Transverse colon (tissue), 4 donors: ENCODE results near the gene SPHK1. TPM values are rescaled to one million over a fixed set of nuclear protein-coding genes. Genes with fewer than 3 reads are reported as not detected.
A peak's percentile ranks its signal among the peaks of the same experiment; 100 is the strongest.

Experiments used
- DNase-seq: peaks from one replicate; pipeline ENCODE4 v3.0.0-alpha.2; 2019
- H3K27ac ChIP-seq, 4 donors: fragments of 200-600 bp; sonication (generic); 2 replicates each; pipeline ENCODE4 v1.5.1; 2016 to 2018; ENCODE audit warnings: inconsistent platforms in 4 of 4
- H3K27me3 ChIP-seq: fragments of 200-600 bp; sonication (generic); 2 replicates; pipeline ENCODE4 v1.5.1; 2017; ENCODE audit warnings: inconsistent platforms
- H3K36me3 ChIP-seq, 4 donors: fragments of 200-600 bp; sonication (generic); 2 replicates each; pipeline ENCODE4 v1.5.1; 2017 to 2019; ENCODE audit warnings: inconsistent platforms in 4 of 4
- H3K4me1 ChIP-seq, 4 donors: fragments of 200-600 bp; sonication (generic); 2 replicates each; pipeline ENCODE4 v1.5.1; 2017 to 2020; ENCODE audit warnings: inconsistent platforms in 4 of 4
- H3K4me3 ChIP-seq, 4 donors: fragments of 200-600 bp; sonication (generic); 1 replicate in 1 of 4; 2 replicates in 3 of 4; pipeline versions ENCODE4 v1.5.1 to v1.6.1; 2017 to 2019; ENCODE audit warnings: inconsistent platforms in 4 of 4
- H3K9me3 ChIP-seq, 2 donors: fragments of 200-600 bp; sonication (generic); 2 replicates each; pipeline ENCODE4 v1.5.1; 2017 to 2019; ENCODE audit warnings: inconsistent platforms in 2 of 2
- CTCF ChIP-seq, 5 experiments: fragments of 200-600 bp in 3 of 5; fragments of 450-650 bp in 2 of 5; sonication (generic) in 3 of 5; IDR thresholded peaks; 1 replicate in 2 of 5; 2 replicates in 3 of 5; pipeline ENCODE4 v1.5.1; 2016 to 2017; ENCODE audit warnings: antibody characterized with exemption in 5 of 5, inconsistent platforms in 3 of 5, mild to moderate bottlenecking in 2 of 5, moderate library complexity in 1 of 5
- EP300 ChIP-seq: sonication (generic); formaldehyde crosslinking; IDR thresholded peaks from one replicate; pipeline ENCODE4 v1.6.1; 2017; ENCODE audit warnings: antibody characterized with exemption, low read depth
- POLR2A ChIP-seq: fragments of 450-650 bp; IDR thresholded peaks from one replicate; pipeline ENCODE4 v1.6.1; 2016; ENCODE audit warnings: antibody characterized with exemption, mild to moderate bottlenecking, moderate library complexity
- POLR2AphosphoS5 ChIP-seq, 3 donors: sonication (generic); formaldehyde crosslinking; IDR thresholded peaks; one replicate each; pipeline ENCODE4 v1.6.1; 2016; ENCODE audit warnings: antibody characterized with exemption in 3 of 3
- WGBS, 2 donors: methylation state at CpG; one replicate each; pipeline ENCODE4 v1.1.5; 2018; ENCODE audit warnings: low coverage in 1 of 2; 5-methylcytosine and 5-hydroxymethylcytosine counted together
- in situ Hi-C, 4 donors: fragments of 200-750 bp; cut with MboI; loops; one replicate each; pipeline versions ENCODE4 v1.15.0 to v1.15.1; 2017; ENCODE audit warnings: low sequenced_read_pairs in 3 of 4, low pct_ligation_motif_present in 1 of 4, low pct_unique_long_range_greater_than_20kb in 1 of 4
- intact Hi-C: fragments of 100-400 bp; cut with DNase I; formaldehyde crosslinking; loops from one replicate; pipeline ENCODE4 v1.15.1; 2023; ENCODE audit warnings: low total_unique reads
- total RNA-seq, 4 donors: library from RNA; depleted of rRNA; stranded (reverse); fragments of >200 nt; gene quantifications; one replicate each; pipeline ENCODE4 v1.1.0, GENCODE V29; 2016

SPHK1 gene
- total RNA-seq, 4 donors from 2014 or later, result 4.2 to 16.1 (median 6.8) TPM; not detected in 1

GRCh38 chr17:76422406-76422805 lies 38.0 kb downstream of the SPHK1 start:
- Histone ChIP-seq H3K4me1 (peaks cover 0 to 21% (median 10%) of the 10 kb centered on the region in 4 donors), H3K27me3 (no peaks in the 10 kb centered on the region), H3K9me3 (no peaks in the 10 kb centered on the region), H3K36me3 (no peaks in the 10 kb centered on the region), H3K4me3 (no peak overlapping the region), H3K27ac (no peak overlapping the region)
- 95% methylated on average over 8 of the region's 8 CpGs; no CpG with 5 or more reads in 1 of the 2 donors for WGBS, 2 donors
- in situ Hi-C loops (no loop called here), intact Hi-C loops (no loop called here)
- DNase-seq, result no peak
- TF ChIP-seq POLR2A, result no peak
- no peak for TF ChIP-seq CTCF (IDR thresholded peaks at IDR 0.05)

GRCh38 chr17:76422860-76423259 lies 38.5 kb downstream of the SPHK1 start:
- Histone ChIP-seq H3K4me3 (no peak overlapping the region), H3K9me3 (no peaks in the 10 kb centered on the region), H3K27me3 (no peaks in the 10 kb centered on the region), H3K36me3 (no peaks in the 10 kb centered on the region), H3K4me1 (peaks cover 4 to 21% (median 12%) of the 10 kb centered on the region in 4 donors), H3K27ac (no peak overlapping the region)
- DNase-seq, result no peak
- no peak for TF ChIP-seq CTCF (IDR thresholded peaks at IDR 0.05)
- no peak for TF ChIP-seq POLR2A
- TF ChIP-seq EP300, result no peak
- no peak for TF ChIP-seq POLR2AphosphoS5 (IDR thresholded peaks at IDR 0.05)
- WGBS, 2 donors, result 91% methylated on average over 6 of the region's 6 CpGs
- intact Hi-C loops (no loop called here), in situ Hi-C loops (no loop called here)

DNA sequence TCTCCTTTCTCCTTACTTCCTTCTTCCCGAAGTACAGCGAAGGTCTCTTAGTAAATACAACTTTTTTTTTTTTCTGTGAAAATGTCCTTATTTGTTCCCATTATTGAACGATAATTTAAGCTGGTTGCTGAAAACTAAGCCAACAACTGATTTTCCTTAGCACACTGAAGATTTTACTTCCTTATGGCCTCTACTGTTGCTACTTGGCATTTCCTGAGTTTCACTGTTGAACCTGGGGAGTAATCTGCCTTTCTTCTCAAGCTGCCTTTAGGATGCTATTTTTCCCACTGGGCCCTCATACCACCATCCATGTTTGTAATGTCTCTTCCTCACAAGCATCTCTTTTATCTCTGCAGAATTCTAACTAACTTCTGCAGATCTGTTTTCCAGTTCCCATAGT lies 42.4 kb downstream of the SPHK1 start:
- H3K4me3 ChIP-seq, result no peak overlapping the region
- peaks cover 9 to 22% (median 14%) of the 10 kb centered on the region in 4 donors for H3K4me1 ChIP-seq
- DNase-seq, result no peak
- H3K9me3 ChIP-seq, result no peaks in the 10 kb centered on the region
- no peaks in the 10 kb centered on the region for H3K27me3 ChIP-seq
- H3K27ac ChIP-seq, result peak overlapping the region; percentile 7 to 53 (median 33)
- H3K36me3 ChIP-seq, result no peaks in the 10 kb centered on the region
- intact Hi-C loops, result no loop called here
- in situ Hi-C loops, result no loop called here
- WGBS, 2 donors, result 27 to 35% methylated on average over 3 of the region's 3 CpGs
- no peak for TF ChIP-seq POLR2AphosphoS5 (IDR thresholded peaks at IDR 0.05)
- no peak for TF ChIP-seq CTCF (IDR thresholded peaks at IDR 0.05)
- TF ChIP-seq POLR2A, result no peak
- TF ChIP-seq EP300, result no peak

DNA sequence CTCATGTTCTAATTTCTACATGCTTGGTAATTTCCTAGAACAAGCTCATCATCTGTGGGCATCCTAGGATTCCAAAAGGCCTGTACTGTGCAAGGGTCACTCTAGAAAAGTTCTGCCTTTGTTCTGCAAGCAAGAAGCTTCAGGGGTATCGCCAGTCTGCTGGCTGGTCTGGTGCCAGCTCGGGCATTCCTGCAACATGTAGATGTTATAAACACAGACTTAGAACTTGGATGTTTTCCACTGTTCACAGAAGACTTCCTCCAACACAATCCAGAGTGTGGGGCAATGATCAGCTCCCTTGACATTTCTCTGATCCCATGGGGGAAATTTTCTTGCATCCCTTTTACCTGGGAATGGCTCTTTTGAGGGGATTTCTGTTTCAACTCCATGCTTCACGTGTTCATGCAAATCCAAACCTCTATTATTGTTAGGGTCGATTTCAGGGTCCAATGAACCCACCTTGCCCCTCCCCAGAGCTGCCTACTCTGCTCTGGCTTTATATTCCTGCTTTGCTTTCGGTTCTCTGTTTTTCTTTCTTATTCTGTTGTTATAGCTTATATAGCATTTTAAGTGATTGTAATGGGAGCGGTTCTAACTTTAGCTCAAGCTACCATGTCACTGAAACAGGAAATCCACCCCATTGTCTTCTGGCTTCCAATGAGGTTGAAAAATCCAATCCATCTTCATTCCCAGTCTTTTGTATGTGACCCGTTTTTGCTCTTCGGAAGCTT lies 43.3 kb downstream of the SPHK1 start:
- Histone ChIP-seq H3K27ac (peak overlapping the region; percentile 7 to 53 (median 33)), H3K27me3 (no peaks in the 10 kb centered on the region), H3K4me1 (peaks cover 9 to 22% (median 14%) of the 10 kb centered on the region in 4 donors), H3K4me3 (no peak overlapping the region), H3K36me3 (no peaks in the 10 kb centered on the region), H3K9me3 (no peaks in the 10 kb centered on the region)
- in situ Hi-C loops, result no loop called here
- intact Hi-C loops, result no loop called here
- WGBS, 2 donors, result 37 to 53% methylated on average over 4 to 8 of the region's 8 CpGs
- DNase-seq, result peak; percentile 42
- no peak for TF ChIP-seq EP300
- TF ChIP-seq CTCF (IDR thresholded peaks at IDR 0.05), result no peak
- no peak for TF ChIP-seq POLR2A
- no peak for TF ChIP-seq POLR2AphosphoS5 (IDR thresholded peaks at IDR 0.05)
